BE2C (cell line): ENCODE results near the gene PROX1. TPM values are rescaled to one million over a fixed set of nuclear protein-coding genes. Genes with fewer than 3 reads are reported as not detected.

ENCODE experiments used
- DNase-seq: peaks from one replicate; pipeline ENCODE4 v3.0.0-alpha.2; 2020
- H3K27me3 ChIP-seq: fragments of 250-450 bp; sonication (Bioruptor Pico); 2 replicates; pipeline ENCODE4 v1.5.1; 2020; ENCODE audit warnings: mild to moderate bottlenecking
- H3K36me3 ChIP-seq: fragments of 250-450 bp; sonication (Bioruptor Pico); 2 replicates; pipeline ENCODE4 v1.5.1; 2020; ENCODE audit warnings: mild to moderate bottlenecking
- H3K4me1 ChIP-seq: fragments of 250-450 bp; sonication (Bioruptor Pico); 2 replicates; pipeline ENCODE4 v1.5.1; 2020
- H3K4me3 ChIP-seq: 2 replicates; pipeline ENCODE4 v1.5.1; 2011; ENCODE audit warnings: low read depth, low read length
- H3K9me3 ChIP-seq: fragments of 250-450 bp; sonication (Bioruptor Pico); 2 replicates; pipeline ENCODE4 v1.5.1; 2020
- CTCF ChIP-seq: IDR thresholded peaks from 2 replicates; pipeline ENCODE4 v1.5.1; 2012; ENCODE audit warnings: mild to moderate bottlenecking, low read depth, low read length
- polyA plus RNA-seq: library from polyadenylated mRNA; unstranded; fragments of >200 nt; gene quantifications from one replicate; pipeline ENCODE4 v1.2.1, GENCODE V29; 2012; ENCODE audit warnings: low read depth, missing spikeins; ENCODE audit not compliant: insufficient read length, insufficient read depth

PROX1 gene
- 43.1 TPM for polyA plus RNA-seq

- Histone ChIP-seq H3K4me1 (peaks cover 18% of the 10 kb centered on the region), H3K27me3 (no peaks in the 10 kb centered on the region)
Measured at GRCh38 chr1:213987927-213988506, at the start of gene PROX1. Gene PROX1 (plus strand): TSS chr1:213987973. CDS start chr1:213996536, 8,563 bp downstream.

GRCh38 chr1:213938776-213939175 is 49.0 kb upstream of the PROX1 start:
- DNase-seq = no peak
- no peak overlapping the region for H3K4me3 ChIP-seq
- TF ChIP-seq CTCF = no peak
- peaks cover 4% of the 10 kb centered on the region; the same call in 1 of the 2 replicates for H3K4me1 ChIP-seq
- no peaks in the 10 kb centered on the region for H3K27me3 ChIP-seq
- no peaks in the 10 kb centered on the region; the same call in 1 of the 2 replicates for H3K9me3 ChIP-seq
- no peaks in the 10 kb centered on the region for H3K36me3 ChIP-seq

More at GRCh38 chr1:213987927-213988506, at the start of gene PROX1:
- DNase-seq = peak; percentile 66
- no peak for TF ChIP-seq CTCF
- Histone ChIP-seq H3K4me3 (peak within 1 kb of the TSS; percentile 92), H3K9me3 (no peaks in the 10 kb centered on the region), H3K36me3 (no peaks in the 10 kb centered on the region)

GRCh38 chr1:213939888-213940287 is 47.9 kb upstream of the PROX1 start:
- DNase-seq = peak; percentile 15
- Histone ChIP-seq H3K36me3 (no peaks in the 10 kb centered on the region), H3K9me3 (no peaks in the 10 kb centered on the region; the same call in 1 of the 2 replicates), H3K4me3 (no peak overlapping the region), H3K4me1 (peaks cover 4% of the 10 kb centered on the region; the same call in 1 of the 2 replicates), H3K27me3 (no peaks in the 10 kb centered on the region)
- no peak for TF ChIP-seq CTCF

GRCh38 chr1:213940947-213941346 is 46.8 kb upstream of the PROX1 start:
- Histone ChIP-seq H3K9me3 (no peaks in the 10 kb centered on the region; the same call in 1 of the 2 replicates), H3K27me3 (no peaks in the 10 kb centered on the region), H3K36me3 (no peaks in the 10 kb centered on the region), H3K4me1 (peaks cover 4% of the 10 kb centered on the region; the same call in 1 of the 2 replicates), H3K4me3 (no peak overlapping the region)
- no peak for TF ChIP-seq CTCF
- no peak for DNase-seq

- Histone ChIP-seq H3K9me3 (no peaks in the 10 kb centered on the region; the same call in 1 of the 2 replicates), H3K36me3 (no peaks in the 10 kb centered on the region), H3K27me3 (no peaks in the 10 kb centered on the region), H3K4me1 (peaks cover 4% of the 10 kb centered on the region; the same call in 1 of the 2 replicates), H3K4me3 (no peak overlapping the region)
- TF ChIP-seq CTCF = no peak
- DNase-seq = no peak
Measured at GRCh38 chr1:213942061-213942460, 45.7 kb upstream of the PROX1 start.

GRCh38 chr1:213947200-213947801 is 40.5 kb upstream of the PROX1 start:
- H3K4me1 ChIP-seq = no peaks in the 10 kb centered on the region
- TF ChIP-seq CTCF = no peak
- no peaks in the 10 kb centered on the region for H3K9me3 ChIP-seq
- no peaks in the 10 kb centered on the region for H3K27me3 ChIP-seq
- no peaks in the 10 kb centered on the region for H3K36me3 ChIP-seq
- no peak overlapping the region for H3K4me3 ChIP-seq
- DNase-seq = no peak
